K562 (cell line): ENCODE results near the gene TMEM60. TPM values are rescaled to one million over a fixed set of nuclear protein-coding genes. Genes with fewer than 3 reads are reported as not detected.

Experiments
- BMI1 ChIP-seq: fragments of 150-350 bp; IDR thresholded peaks from 2 replicates; pipeline ENCODE4 v1.6.1; 2014; ENCODE audit warnings: low read length
- CEBPG ChIP-seq, 3 experiments: fragments of 200-800 bp in 1 of 3; sonication (Bioruptor generic) in 1 of 3; sonication (generic) in 1 of 3; formaldehyde crosslinking in 1 of 3; IDR thresholded peaks in 2 of 3; conservative IDR thresholded peaks in 1 of 3; 2 replicates each; pipeline versions ENCODE4 v1.6.1 to v1.8.0; 2016 to 2022; ENCODE audit warnings: missing compliant biosample characterization in 2 of 3, missing genetic modification characterization in 2 of 3, mild to moderate bottlenecking in 1 of 3, missing genetic modification reagents in 1 of 3
- HNRNPUL1 ChIP-seq: fragments of 200-400 bp; formaldehyde crosslinking; IDR thresholded peaks from 2 replicates; pipeline ENCODE4 v1.6.1; 2017; ENCODE audit warnings: low read length
- MAFG ChIP-seq: fragments of 450-650 bp; conservative IDR thresholded peaks from 2 replicates; pipeline ENCODE4 v1.6.1; 2016; ENCODE audit warnings: missing genetic modification characterization, missing compliant biosample characterization
- MBD2 ChIP-seq: sonication (generic); IDR thresholded peaks from 2 replicates; pipeline ENCODE4 v1.6.1; 2016; ENCODE audit warnings: low read depth, borderline replicate concordance
- MTF1 ChIP-seq: fragments of 250-450 bp; sonication (Bioruptor Pico); IDR thresholded peaks from 2 replicates; pipeline ENCODE4 v1.9.0; 2021; ENCODE audit warnings: moderate library complexity, mild to moderate bottlenecking, inconsistent platforms, borderline replicate concordance
- SIN3A ChIP-seq, 2 experiments: fragments of 150-350 bp in 1 of 2; IDR thresholded peaks; 2 replicates each; pipeline ENCODE4 v1.6.1; 2011 to 2016; ENCODE audit warnings: borderline replicate concordance in 2 of 2, low read depth in 2 of 2, low read length in 2 of 2, mild to moderate bottlenecking in 2 of 2, moderate library complexity in 2 of 2; ENCODE audit not compliant: control insufficient read depth in 1 of 2
- SLC30A9 ChIP-seq: fragments of 250-450 bp; sonication (Bioruptor Pico); IDR thresholded peaks from 2 replicates; pipeline ENCODE4 v1.8.0; 2022; ENCODE audit warnings: mild to moderate bottlenecking, moderate library complexity
- SMARCA4 ChIP-seq: fragments of 450-650 bp; IDR thresholded peaks from 2 replicates; pipeline ENCODE4 v1.6.1; 2016
- SP1 ChIP-seq: sonication (generic); formaldehyde crosslinking; IDR thresholded peaks from 2 replicates; pipeline ENCODE4 v1.8.1; 2022; ENCODE audit warnings: mild to moderate bottlenecking, missing genetic modification reagents
- SREBF1 ChIP-seq: fragments of 150-350 bp; IDR thresholded peaks from 2 replicates; pipeline ENCODE4 v1.6.1; 2014; ENCODE audit warnings: antibody characterized with exemption, low read depth, low read length, borderline replicate concordance
- STAT6 ChIP-seq: sonication (generic); formaldehyde crosslinking; IDR thresholded peaks from 2 replicates; pipeline ENCODE4 v1.8.1; 2023; ENCODE audit warnings: mild to moderate bottlenecking, missing genetic modification reagents
- ZBTB2 ChIP-seq: fragments of 450-650 bp; IDR thresholded peaks from 2 replicates; pipeline ENCODE4 v1.6.1; 2016; ENCODE audit warnings: antibody characterized with exemption
- ZKSCAN3 ChIP-seq: fragments of 250-450 bp; sonication (Bioruptor Pico); IDR thresholded peaks from 2 replicates; pipeline ENCODE4 v1.4.0; 2020
- ZNF507 ChIP-seq: conservative IDR thresholded peaks from 2 replicates; pipeline ENCODE4 v1.6.1; 2017; ENCODE audit warnings: missing genetic modification characterization, missing compliant biosample characterization
- ZNF830 ChIP-seq: fragments of 250-450 bp; sonication (Bioruptor Pico); IDR thresholded peaks from 2 replicates; pipeline ENCODE4 v1.5.0; 2021; ENCODE audit warnings: mild to moderate bottlenecking
- polyA plus RNA-seq, 8 experiments: library from polyadenylated mRNA; depleted of rRNA in 4 of 8; stranded (reverse) in 5 of 8; unstranded in 3 of 8; fragments of >200 nt; fragmentation: Nextera tagmentation in 2 of 8; fragmentation: Illumina TruSeq in 1 of 8; extraction: Ambion mirVana in 2 of 8; extraction: Trizol in 1 of 8; gene quantifications; 2 replicates each; pipeline versions ENCODE4 v1.2.1 to v1.2.3, GENCODE V29; 2011 to 2014; ENCODE audit warnings: inconsistent platforms in 1 of 8, missing spikeins in 1 of 8
- total RNA-seq, 7 experiments: library from RNA; depleted of rRNA in 6 of 7; stranded (reverse); fragments of >200 nt in 6 of 7; fragmentation: Illumina TruSeq in 2 of 7; extraction: Trizol in 2 of 7; gene quantifications; 2 replicates each; pipeline versions ENCODE4 v1.2.1 to v1.2.3, GENCODE V29; 2011 to 2021; ENCODE audit warnings: low replicate concordance in 1 of 7
- TF ChIP-seq, protein P1 (sequence below): sonication (generic); formaldehyde crosslinking; IDR thresholded peaks from 2 replicates; pipeline ENCODE4 v1.8.1; 2023; ENCODE audit warnings: mild to moderate bottlenecking, missing genetic modification reagents, moderate library complexity
- TF ChIP-seq, protein P2 (sequence below): fragments of 450-650 bp; conservative IDR thresholded peaks from 2 replicates; pipeline ENCODE4 v1.6.1; 2016; ENCODE audit warnings: missing genetic modification characterization, low read depth, mild to moderate bottlenecking, control low read depth, missing compliant biosample characterization
- TF ChIP-seq, protein P3 (sequence below): fragments of 250-450 bp; sonication (Bioruptor Pico); IDR thresholded peaks from 2 replicates; pipeline ENCODE4 v1.8.0; 2021; ENCODE audit warnings: borderline replicate concordance, mild to moderate bottlenecking, moderate library complexity; ENCODE audit not compliant: poor library complexity, severe bottlenecking

Gene TMEM60
- total and polyA plus RNA-seq, 9 of the 15 experiments (the other 6 are each of a cell fraction or from before 2014, with no cell fraction given), result 12.5 to 140 (median 38.4) TPM

DNA sequence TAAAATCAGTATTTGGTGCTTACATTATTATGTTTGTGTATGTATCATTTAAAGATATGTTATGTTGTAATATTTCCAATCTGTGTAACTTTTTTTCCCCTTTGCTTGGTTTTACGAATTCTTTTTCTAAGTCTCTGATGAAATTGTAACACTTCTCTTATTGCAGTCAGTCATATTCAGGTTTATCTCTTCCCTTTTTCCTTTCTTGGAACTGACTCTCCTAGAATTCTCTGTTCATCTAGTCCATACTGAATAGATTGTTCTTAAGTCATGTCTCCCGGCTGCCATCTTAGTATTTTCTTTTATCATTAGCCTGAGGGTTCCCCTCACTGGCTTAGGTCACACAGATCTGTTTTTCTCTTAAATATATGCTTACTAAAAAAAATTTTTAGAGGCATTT lies 45.0 kb upstream of the TMEM60 start (continued):
- TF ChIP-seq STAT6 (CRISPR knock-in tag) (no peak), SIN3A (IDR thresholded peaks at IDR 0.05; ENCODE audit: borderline replicate concordance in 2 of 2, control insufficient read depth in 1 of 2, low read depth in 2 of 2, low read length in 2 of 2) (no peak), ZKSCAN3 (no peak), ZNF830 (CRISPR knock-in tag) (no peak), ZBTB2 (no peak), MBD2 (no peak), MAFG (tag) (no peak), MTF1 (CRISPR knock-in tag) (no peak), SREBF1 (no peak), ZNF507 (tag) (no peak), BMI1 (no peak), CEBPG (CRISPR knock-in tag; IDR thresholded peaks at IDR 0.05) (no peak), CEBPG (tag; conservative IDR thresholded peaks at IDR 0.05 in 1 of 2, IDR thresholded peaks at IDR 0.05 in 1 of 2) (peak; percentile 34 to 42; a peak in 3 of 4 replicates), HNRNPUL1 (no peak), SLC30A9 (CRISPR knock-in tag) (no peak), SP1 (no peak), SMARCA4 (peak; percentile 61)
- TF ChIP-seq, protein P1, sequence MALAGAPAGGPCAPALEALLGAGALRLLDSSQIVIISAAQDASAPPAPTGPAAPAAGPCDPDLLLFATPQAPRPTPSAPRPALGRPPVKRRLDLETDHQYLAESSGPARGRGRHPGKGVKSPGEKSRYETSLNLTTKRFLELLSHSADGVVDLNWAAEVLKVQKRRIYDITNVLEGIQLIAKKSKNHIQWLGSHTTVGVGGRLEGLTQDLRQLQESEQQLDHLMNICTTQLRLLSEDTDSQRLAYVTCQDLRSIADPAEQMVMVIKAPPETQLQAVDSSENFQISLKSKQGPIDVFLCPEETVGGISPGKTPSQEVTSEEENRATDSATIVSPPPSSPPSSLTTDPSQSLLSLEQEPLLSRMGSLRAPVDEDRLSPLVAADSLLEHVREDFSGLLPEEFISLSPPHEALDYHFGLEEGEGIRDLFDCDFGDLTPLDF (CRISPR knock-in tag), result no peak
- TF ChIP-seq, protein P2, sequence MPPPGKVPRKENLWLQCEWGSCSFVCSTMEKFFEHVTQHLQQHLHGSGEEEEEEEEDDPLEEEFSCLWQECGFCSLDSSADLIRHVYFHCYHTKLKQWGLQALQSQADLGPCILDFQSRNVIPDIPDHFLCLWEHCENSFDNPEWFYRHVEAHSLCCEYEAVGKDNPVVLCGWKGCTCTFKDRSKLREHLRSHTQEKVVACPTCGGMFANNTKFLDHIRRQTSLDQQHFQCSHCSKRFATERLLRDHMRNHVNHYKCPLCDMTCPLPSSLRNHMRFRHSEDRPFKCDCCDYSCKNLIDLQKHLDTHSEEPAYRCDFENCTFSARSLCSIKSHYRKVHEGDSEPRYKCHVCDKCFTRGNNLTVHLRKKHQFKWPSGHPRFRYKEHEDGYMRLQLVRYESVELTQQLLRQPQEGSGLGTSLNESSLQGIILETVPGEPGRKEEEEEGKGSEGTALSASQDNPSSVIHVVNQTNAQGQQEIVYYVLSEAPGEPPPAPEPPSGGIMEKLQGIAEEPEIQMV (tag), result no peak
- TF ChIP-seq, protein P3, sequence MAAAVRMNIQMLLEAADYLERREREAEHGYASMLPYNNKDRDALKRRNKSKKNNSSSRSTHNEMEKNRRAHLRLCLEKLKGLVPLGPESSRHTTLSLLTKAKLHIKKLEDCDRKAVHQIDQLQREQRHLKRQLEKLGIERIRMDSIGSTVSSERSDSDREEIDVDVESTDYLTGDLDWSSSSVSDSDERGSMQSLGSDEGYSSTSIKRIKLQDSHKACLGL (CRISPR knock-in tag), result no peak
